SK-N-SH (cell line): ENCODE data around the gene ZFYVE21. TPM values are rescaled to one million over a fixed set of nuclear protein-coding genes. Genes with fewer than 3 reads are reported as not detected.

Experiments
- CTCF ChIA-PET: fragments of 300-600, 350-600 bp; formaldehyde crosslinking; extraction: SDS; loops from one replicate; lab custom pipeline; 2021; lab: Yijun Ruan, JAX
- POLR2A ChIA-PET: fragments of 350-600 bp; sonication (Branson Sonifier 250); formaldehyde crosslinking; extraction: SDS; loops from one replicate; lab custom pipeline; 2020; ENCODE audit warnings: antibody characterized with exemption, inconsistent platforms; lab: Yijun Ruan, JAX
- DNase-seq: peaks from one replicate; pipeline ENCODE4 v3.0.0; 2012
- H2AFZ ChIP-seq: fragments of 200-600 bp; sonication (generic); 2 replicates; pipeline ENCODE4 v1.8.1; 2016; ENCODE audit warnings: antibody characterized with exemption, mild to moderate bottlenecking, low read depth
- H3F3A ChIP-seq: fragments of 200-600 bp; sonication (generic); replicated peaks from 2 replicates; pipeline ENCODE3; 2016; ENCODE audit warnings: antibody characterized with exemption, mild to moderate bottlenecking; ENCODE audit not compliant: insufficient read depth
- H3K27ac ChIP-seq, 2 experiments: fragments of 200-500 bp in 1 of 2; fragments of 200-600 bp in 1 of 2; sonication (Bioruptor generic) in 1 of 2; sonication (generic), shearing (Covaris generic) in 1 of 2; 2 replicates each; pipeline versions ENCODE4 v1.5.1 to v1.6.1; 2014 to 2016; ENCODE audit warnings: low read depth in 2 of 2, inconsistent platforms in 1 of 2, low read length in 1 of 2, mild to moderate bottlenecking in 1 of 2, mixed read lengths in 1 of 2
- H3K27me3 ChIP-seq: fragments of 200-600 bp; sonication (generic), shearing (Covaris generic); 2 replicates; pipeline ENCODE4 v1.6.1; 2016; ENCODE audit warnings: mixed run types; ENCODE audit not compliant: insufficient read depth
- H3K36me3 ChIP-seq, 2 experiments: fragments of 200-500 bp in 1 of 2; fragments of 200-600 bp in 1 of 2; sonication (Bioruptor generic) in 1 of 2; sonication (generic) in 1 of 2; replicated peaks in 1 of 2; 2 replicates each; pipeline versions ENCODE3 to v1.5.1; 2014 to 2016; ENCODE audit warnings: low read length in 1 of 2, mild to moderate bottlenecking in 1 of 2; ENCODE audit not compliant: insufficient read depth in 2 of 2, control insufficient read depth in 1 of 2
- H3K4me1 ChIP-seq, 2 experiments: fragments of 200-500 bp in 1 of 2; fragments of 200-600 bp in 1 of 2; sonication (Bioruptor generic) in 1 of 2; sonication (generic), shearing (Covaris generic) in 1 of 2; 2 replicates each; pipeline versions ENCODE4 v1.5.1 to v1.6.1; 2014 to 2016; ENCODE audit warnings: low read depth in 1 of 2, low read length in 1 of 2, mixed run types in 1 of 2; ENCODE audit not compliant: insufficient read depth in 2 of 2, control insufficient read depth in 1 of 2
- H3K4me2 ChIP-seq: fragments of 200-600 bp; sonication (generic), shearing (Covaris generic); 2 replicates; pipeline ENCODE4 v1.6.1; 2017; ENCODE audit warnings: mixed run types
- H3K4me3 ChIP-seq, 2 experiments: fragments of 200-500 bp in 1 of 2; fragments of 200-600 bp in 1 of 2; sonication (Bioruptor generic) in 1 of 2; sonication (generic), shearing (Covaris generic) in 1 of 2; 2 replicates each; pipeline versions ENCODE4 v1.5.1 to v1.8.1; 2014 to 2016; ENCODE audit warnings: low read depth in 2 of 2, inconsistent platforms in 1 of 2, low read length in 1 of 2, mild to moderate bottlenecking in 1 of 2, mixed read lengths in 1 of 2, moderate library complexity in 1 of 2
- H3K79me2 ChIP-seq: fragments of 200-600 bp; sonication (generic); 2 replicates; pipeline ENCODE4 v1.8.1; 2017; ENCODE audit warnings: mild to moderate bottlenecking; ENCODE audit not compliant: insufficient read depth
- H3K9ac ChIP-seq: fragments of 200-600 bp; sonication (generic); 2 replicates; pipeline ENCODE4 v1.6.1; 2017; ENCODE audit warnings: mixed run types
- H3K9me2 ChIP-seq: fragments of 200-600 bp; sonication (generic); 2 replicates; pipeline ENCODE4 v1.6.1; 2017; ENCODE audit warnings: mixed run types
- H3K9me3 ChIP-seq: fragments of 200-600 bp; sonication (generic); 2 replicates; pipeline ENCODE4 v1.6.1; 2017; ENCODE audit warnings: mixed run types, mild to moderate bottlenecking, moderate library complexity
- H4K20me1 ChIP-seq: fragments of 200-600 bp; sonication (generic); 2 replicates; pipeline ENCODE4 v1.6.1; 2017; ENCODE audit warnings: mild to moderate bottlenecking, mixed run types; ENCODE audit not compliant: insufficient read depth
- CHD2 ChIP-seq: fragments of 150-350 bp; IDR thresholded peaks from 2 replicates; pipeline ENCODE4 v1.6.1; 2018; ENCODE audit warnings: low read length; ENCODE audit not compliant: partially characterized antibody
- CTCF ChIP-seq: fragments of 200-600 bp; sonication (generic); IDR thresholded peaks from 2 replicates; pipeline ENCODE4 v1.6.1; 2017; ENCODE audit warnings: antibody characterized with exemption, mild to moderate bottlenecking, moderate library complexity
- ELF1 ChIP-seq: IDR thresholded peaks from 2 replicates; pipeline ENCODE4 v1.4.0; 2012
- EP300 ChIP-seq, 2 experiments: IDR thresholded peaks; 2 replicates each; pipeline versions ENCODE4 v1.4.0 to v1.6.1; 2012; ENCODE audit warnings: borderline replicate concordance in 1 of 2, low read depth in 1 of 2, low read length in 1 of 2
- FOXJ3 ChIP-seq: sonication (generic); formaldehyde crosslinking; IDR thresholded peaks from 2 replicates; pipeline ENCODE4 v1.5.1; 2020; ENCODE audit warnings: mild to moderate bottlenecking, missing genetic modification reagents
- FOXM1 ChIP-seq: IDR thresholded peaks from 2 replicates; pipeline ENCODE4 v1.4.0; 2012; ENCODE audit warnings: low read depth, mild to moderate bottlenecking
- GABPA ChIP-seq: IDR thresholded peaks from 2 replicates; pipeline ENCODE4 v1.4.0; 2012; ENCODE audit warnings: low read depth, mild to moderate bottlenecking
- GATA2 ChIP-seq: sonication (generic); formaldehyde crosslinking; IDR thresholded peaks from 2 replicates; pipeline ENCODE4 v1.5.0; 2020; ENCODE audit warnings: mild to moderate bottlenecking, missing genetic modification reagents
- IRF3 ChIP-seq: fragments of 150-350 bp; IDR thresholded peaks from 2 replicates; pipeline ENCODE4 v1.6.1; 2016; ENCODE audit warnings: mild to moderate bottlenecking, low read depth, low read length
- JUND ChIP-seq: IDR thresholded peaks from 2 replicates; pipeline ENCODE4 v1.4.0; 2012
- MAX ChIP-seq: IDR thresholded peaks from 2 replicates; pipeline ENCODE4 v1.4.0; 2012; ENCODE audit warnings: low read depth
- MXI1 ChIP-seq: IDR thresholded peaks from 2 replicates; pipeline ENCODE4 v1.6.1; 2012; ENCODE audit warnings: mild to moderate bottlenecking, low read depth, low read length, improper control_type of control experiment
- NFIC ChIP-seq: IDR thresholded peaks from 2 replicates; pipeline ENCODE4 v1.4.0; 2012; ENCODE audit warnings: borderline replicate concordance
- NRF1 ChIP-seq: IDR thresholded peaks from 2 replicates; pipeline ENCODE4 v1.6.1; 2012; ENCODE audit warnings: low read depth, mild to moderate bottlenecking, low read length
- POLR2AphosphoS5 ChIP-seq: IDR thresholded peaks from 2 replicates; pipeline ENCODE4 v1.6.1; 2012; ENCODE audit warnings: low read depth, low read length
- RAD21 ChIP-seq: IDR thresholded peaks from 2 replicates; pipeline ENCODE4 v1.6.1; 2012; ENCODE audit warnings: mild to moderate bottlenecking, low read length
- RCOR1 ChIP-seq: fragments of 150-350 bp; IDR thresholded peaks from 2 replicates; pipeline ENCODE4 v1.6.1; 2017; ENCODE audit warnings: antibody characterized with exemption, low read length
- RFX5 ChIP-seq: IDR thresholded peaks from 2 replicates; pipeline ENCODE4 v1.6.1; 2012; ENCODE audit warnings: mild to moderate bottlenecking, improper control_type of control experiment, low read length
- TAF1 ChIP-seq: IDR thresholded peaks from 2 replicates; pipeline ENCODE4 v1.6.1; 2012; ENCODE audit warnings: low read depth, mild to moderate bottlenecking, low read length, moderate library complexity, borderline replicate concordance
- TCF12 ChIP-seq: IDR thresholded peaks from 2 replicates; pipeline ENCODE4 v1.4.0; 2012
- TEAD4 ChIP-seq: IDR thresholded peaks from 2 replicates; pipeline ENCODE4 v1.4.0; 2012; ENCODE audit warnings: mild to moderate bottlenecking, borderline replicate concordance; ENCODE audit not compliant: insufficient read depth
- YY1 ChIP-seq: IDR thresholded peaks from 2 replicates; pipeline ENCODE4 v1.4.0; 2012; ENCODE audit warnings: low read depth, mild to moderate bottlenecking
- ZBTB33 ChIP-seq: IDR thresholded peaks from 2 replicates; pipeline ENCODE4 v1.4.0; 2012; ENCODE audit warnings: low read depth, borderline replicate concordance
- WGBS: methylation state at CpG from one replicate; pipeline ENCODE4 v1.1.6; 2017; ENCODE audit warnings: low lambda C conversion rate; 5-methylcytosine and 5-hydroxymethylcytosine counted together
- polyA plus RNA-seq, 3 experiments: library from polyadenylated mRNA; depleted of rRNA; stranded (reverse); fragments of >200 nt; gene quantifications; 2 replicates each; pipeline ENCODE4 v1.2.3, GENCODE V29; 2012

The ZFYVE21 gene
- polyA plus RNA-seq, 1 of the 3 experiments (the other 2 are of a cell fraction) = 82.1 TPM

GRCh38 chr14:103707329-103708263 lies 8.0 kb upstream of the ZFYVE21 start:
- no peak overlapping the region for H3K4me2 ChIP-seq
- H3K36me3 ChIP-seq = peaks cover 4 to 60% of the 10 kb centered on the region in 2 experiments
- WGBS = 100% methylated on average over 1 of the region's 29 CpGs
- no peak overlapping the region for H3K4me3 ChIP-seq
- no peaks in the 10 kb centered on the region for H3K9me2 ChIP-seq
- no peak overlapping the region for H2AFZ ChIP-seq
- no peaks in the 10 kb centered on the region for H3F3A ChIP-seq
- H3K27me3 ChIP-seq = no peaks in the 10 kb centered on the region
- ChIA-PET CTCF (interaction anchor here (1.1 kb wide), 1 partner anchor 317 kb away, joined by 3 read pairs; no protein-coding TSS in a partner anchor), POLR2A (no interaction called here)
- no peak overlapping the region; a peak in 1 of 4 replicates for H3K27ac ChIP-seq
- no peaks in the 10 kb centered on the region for H3K9me3 ChIP-seq
- peaks cover 0 to 24% of the 10 kb centered on the region in 2 experiments; a peak in 1 of 4 replicates for H3K4me1 ChIP-seq
- TF ChIP-seq YY1 (no peak), NRF1 (no peak), FOXM1 (no peak), TEAD4 (no peak), GABPA (no peak)
- TF ChIP-seq, all 33 proteins: peak for 0
- Histone ChIP-seq H3K9ac (no peak overlapping the region), H4K20me1 (no peaks in the 10 kb centered on the region), H3K79me2 (no peaks in the 10 kb centered on the region)
- no peak for DNase-seq

- H2AFZ ChIP-seq = no peak overlapping the region
- H3K27ac ChIP-seq = no peak overlapping the region; a peak in 1 of 4 replicates
- 86% methylated on average over 18 of the region's 18 CpGs for WGBS
- H3K9me3 ChIP-seq = no peaks in the 10 kb centered on the region
- H3K79me2 ChIP-seq = peaks cover 11% of the 10 kb centered on the region
- no peak overlapping the region for H3K9ac ChIP-seq
- TF ChIP-seq CHD2 = no peak
- TF ChIP-seq RAD21 = no peak
- no peak for TF ChIP-seq RFX5
- no peak for TF ChIP-seq RCOR1
- no peak for TF ChIP-seq EP300 (IDR thresholded peaks at IDR 0.05; ENCODE audit: borderline replicate concordance in 1 of 2, low read depth in 1 of 2, low read length in 1 of 2)
- TF ChIP-seq FOXJ3 (CRISPR knock-in tag) = no peak
- no peak for TF ChIP-seq NFIC
- no peak for TF ChIP-seq POLR2AphosphoS5
- TF ChIP-seq NRF1 = no peak
- TF ChIP-seq CTCF = no peak
- no peak for TF ChIP-seq TAF1
- no peak for TF ChIP-seq MXI1
- no peak for TF ChIP-seq IRF3
- no peak for TF ChIP-seq GATA2 (CRISPR knock-in tag)
- TF ChIP-seq MAX = no peak
- TF ChIP-seq ZBTB33 = no peak
- no peak for TF ChIP-seq JUND
- TF ChIP-seq GABPA = no peak
- no peak for TF ChIP-seq ELF1
- no peak for TF ChIP-seq TCF12
- TF ChIP-seq, all 33 proteins: peak for 0
- H3K4me1 ChIP-seq = peaks cover 0 to 25% of the 10 kb centered on the region in 2 experiments; a peak in 1 of 4 replicates
- no peak overlapping the region for H3K4me3 ChIP-seq
- no peak overlapping the region for H3K4me2 ChIP-seq
- H3K9me2 ChIP-seq = no peaks in the 10 kb centered on the region
- H4K20me1 ChIP-seq = no peaks in the 10 kb centered on the region
- no peaks in the 10 kb centered on the region for H3F3A ChIP-seq
- DNase-seq = no peak
- peaks cover 4 to 48% of the 10 kb centered on the region in 2 experiments for H3K36me3 ChIP-seq
- no peaks in the 10 kb centered on the region for H3K27me3 ChIP-seq
- ChIA-PET CTCF (no interaction called here), POLR2A (no interaction called here)
Measured at GRCh38 chr14:103708750-103709187, 6.8 kb upstream of the ZFYVE21 start.
